ENCODE data around the gene NCKAP5.
"Not testable (repeated sequence)": the region's sequence is repeated elsewhere in the genome, so short reads cannot be mapped to it uniquely, and the experiment has no call there.

Gene NCKAP5

GRCh38 chr2:132875193-132875592 lies 693.1 kb downstream of the NCKAP5 start:
- DNase-seq (ENCODE audit: low spot score), result no peak

DNA sequence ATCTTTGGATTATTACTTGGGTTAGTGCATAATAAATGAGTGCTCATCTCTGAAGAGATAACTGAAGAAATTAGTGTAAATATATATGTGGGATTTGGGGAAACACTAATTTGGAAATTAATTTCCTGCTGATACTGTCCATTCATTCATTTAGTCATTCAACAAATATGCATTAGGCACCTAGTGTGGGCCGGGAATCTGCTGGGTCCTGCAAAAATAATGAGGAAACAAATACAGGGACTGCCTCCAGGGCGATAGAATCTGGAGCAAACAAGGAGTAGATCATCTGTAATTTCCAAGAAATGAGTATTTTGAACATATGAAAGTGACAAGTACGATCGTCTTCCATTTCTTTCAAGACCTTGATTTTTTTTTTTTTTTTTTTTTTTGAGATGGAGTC lies 694.5 kb downstream of the NCKAP5 start:
- no peak for DNase-seq (ENCODE audit: low spot score)

DNA sequence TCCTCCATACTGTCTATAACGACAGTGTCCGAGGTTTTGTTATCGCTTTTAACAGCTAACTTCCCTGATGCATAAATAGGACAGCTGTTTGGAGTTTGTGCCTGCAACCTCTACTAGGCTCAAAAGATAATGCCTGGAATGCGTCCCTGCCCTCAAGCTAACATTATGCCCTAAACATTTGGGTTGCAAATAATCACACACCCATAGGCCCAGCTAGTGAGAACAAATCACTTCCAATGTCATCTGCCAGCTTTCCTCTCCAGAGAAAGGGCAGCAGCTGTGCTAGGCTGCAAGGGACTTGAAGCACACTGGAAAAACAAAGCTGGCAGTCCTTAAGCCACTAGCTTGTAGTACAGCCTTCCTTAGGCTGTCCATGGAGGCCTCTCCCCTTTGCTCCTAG lies 696.4 kb downstream of the NCKAP5 start:
- DNase-seq (ENCODE audit: low spot score), result no peak

DNA sequence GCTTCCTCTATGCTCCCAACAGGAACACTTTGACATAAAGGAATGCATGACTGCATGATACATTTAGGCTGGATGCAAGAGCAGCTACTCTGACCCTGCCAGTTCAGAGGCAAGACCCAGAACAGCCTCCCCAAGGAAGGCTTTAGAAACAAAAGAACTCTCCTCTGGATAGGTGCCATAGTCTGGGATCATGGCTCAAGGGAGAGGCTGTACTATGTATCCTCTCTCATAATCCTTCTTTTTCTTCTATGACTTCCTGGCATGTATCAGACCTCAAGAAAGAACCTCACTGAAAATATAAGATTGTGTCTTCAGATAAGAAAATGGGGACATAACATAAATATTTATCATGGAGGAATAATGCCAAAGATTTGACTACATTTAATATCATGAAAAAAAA lies 704.3 kb downstream of the NCKAP5 start:
- DNase-seq (ENCODE audit: low spot score), result no peak

- no peak for DNase-seq (ENCODE audit: low spot score)
Measured at GRCh38 chr2:132860220-132860619, 708.0 kb downstream of the NCKAP5 start.

- DNase-seq (ENCODE audit: low spot score), result no peak
Measured at GRCh38 chr2:132859590-132859989, 708.7 kb downstream of the NCKAP5 start.

- no peak for DNase-seq (ENCODE audit: low spot score)
Measured at GRCh38 chr2:132857319-132857718, 710.9 kb downstream of the NCKAP5 start.

DNA sequence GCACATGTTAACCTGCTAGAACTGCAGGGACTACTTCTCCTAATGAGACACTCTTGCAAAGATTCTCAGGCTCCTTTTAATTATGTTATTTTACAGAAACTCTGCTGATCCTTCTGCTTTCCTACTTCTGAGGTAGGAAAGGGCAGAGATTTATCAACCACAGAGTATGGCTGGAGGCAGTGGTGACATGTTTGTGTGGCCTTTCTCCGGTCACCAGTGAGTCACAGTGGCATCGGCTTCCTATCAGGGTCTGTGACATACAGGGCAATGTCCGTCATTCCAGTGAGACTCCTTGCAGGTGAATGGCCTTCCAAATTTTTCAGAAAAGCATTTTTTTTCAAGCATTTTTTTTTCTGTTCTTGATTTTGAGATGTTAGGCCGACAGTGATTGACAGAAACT lies 717.6 kb downstream of the NCKAP5 start:
- no peak for DNase-seq (ENCODE audit: low spot score)

GRCh38 chr2:132849118-132849517 lies 719.1 kb downstream of the NCKAP5 start:
- no peak for DNase-seq (ENCODE audit: low spot score)

- no peak for DNase-seq (ENCODE audit: low spot score)
Measured at GRCh38 chr2:132845339-132845738, 722.9 kb downstream of the NCKAP5 start.

DNA sequence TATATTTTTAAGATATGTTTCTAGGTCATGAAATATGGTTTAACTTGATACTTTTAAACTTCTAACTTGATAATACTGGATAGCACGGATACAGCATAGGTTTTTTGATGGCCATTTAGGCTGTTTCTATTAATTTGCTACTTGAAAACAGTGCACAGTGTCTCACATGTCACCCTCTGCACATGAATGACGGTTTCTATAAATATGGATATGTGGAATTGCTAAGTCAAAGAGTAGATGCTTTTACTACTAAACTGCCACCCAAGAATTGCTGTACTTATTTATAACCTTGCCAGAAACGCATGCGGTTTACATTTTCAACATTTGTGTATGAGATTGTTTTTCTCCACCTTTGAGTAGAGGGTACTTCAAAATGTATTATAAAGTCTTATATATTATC lies 723.7 kb downstream of the NCKAP5 start:
- no peak for DNase-seq (ENCODE audit: low spot score)

DNA sequence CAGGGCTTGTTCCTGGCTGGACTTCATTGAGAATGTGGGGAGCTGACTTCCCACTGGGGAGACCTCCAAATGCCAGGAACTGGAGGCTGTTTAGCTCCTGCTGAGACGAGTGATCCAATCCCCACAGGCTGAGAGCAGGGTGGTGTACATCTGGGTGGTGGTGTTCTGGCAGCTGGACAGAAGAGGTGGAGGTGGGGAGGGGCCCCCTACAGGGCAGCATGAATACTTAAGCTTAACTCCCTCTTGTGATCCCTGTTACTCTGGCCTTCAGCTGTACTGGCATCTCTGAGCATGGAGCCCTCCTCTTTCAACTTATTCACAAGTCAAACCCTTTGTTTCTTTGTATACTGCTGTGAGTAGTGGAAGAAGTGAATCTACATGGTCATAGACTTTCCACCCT lies 730.5 kb downstream of the NCKAP5 start:
- no peak for DNase-seq (ENCODE audit: low spot score)

GRCh38 chr2:132830321-132830827 lies 737.9 kb downstream of the NCKAP5 start:
- no peak for DNase-seq (ENCODE audit: low spot score)

DNA sequence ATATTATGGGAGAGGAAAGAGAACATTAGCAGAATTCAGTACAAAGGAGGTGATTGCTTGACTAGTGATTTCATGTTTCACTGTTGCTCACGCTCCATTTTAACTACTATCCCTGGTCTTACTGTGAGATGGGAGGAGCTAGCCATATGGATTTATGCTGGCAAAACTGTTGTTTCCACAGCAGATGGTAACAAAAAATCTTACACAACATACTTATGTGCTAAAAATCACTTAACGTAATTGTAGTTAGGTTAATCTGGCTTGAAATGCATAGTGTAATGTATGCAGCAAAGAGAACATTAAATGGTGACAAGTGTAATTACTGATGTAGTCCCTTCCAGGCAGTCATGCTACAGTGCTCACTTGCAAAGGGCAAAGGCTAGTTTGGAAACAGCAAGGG lies 742.7 kb downstream of the NCKAP5 start:
- no peak for DNase-seq (ENCODE audit: low spot score)

GRCh38 chr2:132824716-132825115 lies 743.5 kb downstream of the NCKAP5 start:
- peak; percentile 3 for DNase-seq (ENCODE audit: low spot score)

- DNase-seq (ENCODE audit: low spot score), result no peak
Measured at GRCh38 chr2:132816234-132816633, 752.0 kb downstream of the NCKAP5 start.

DNA sequence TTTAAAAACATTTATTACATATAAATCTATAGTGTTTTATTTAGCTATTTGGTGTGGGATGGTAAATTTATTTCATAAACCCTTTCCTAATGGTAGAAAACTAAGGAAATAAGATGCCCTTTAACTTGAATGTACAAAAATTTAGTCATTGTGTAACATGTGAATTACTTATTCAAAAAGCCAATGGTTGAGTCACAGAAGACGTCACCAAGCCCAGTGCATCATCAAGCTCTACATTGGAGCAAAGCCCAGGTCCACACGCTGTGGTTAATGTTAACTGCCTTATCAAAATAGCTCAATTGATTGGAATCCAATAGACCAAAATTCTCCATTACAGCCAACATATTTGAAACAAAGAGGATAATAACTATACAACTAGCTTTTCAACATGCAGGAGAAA lies 752.7 kb downstream of the NCKAP5 start:
- DNase-seq (ENCODE audit: low spot score), result no peak

DNA sequence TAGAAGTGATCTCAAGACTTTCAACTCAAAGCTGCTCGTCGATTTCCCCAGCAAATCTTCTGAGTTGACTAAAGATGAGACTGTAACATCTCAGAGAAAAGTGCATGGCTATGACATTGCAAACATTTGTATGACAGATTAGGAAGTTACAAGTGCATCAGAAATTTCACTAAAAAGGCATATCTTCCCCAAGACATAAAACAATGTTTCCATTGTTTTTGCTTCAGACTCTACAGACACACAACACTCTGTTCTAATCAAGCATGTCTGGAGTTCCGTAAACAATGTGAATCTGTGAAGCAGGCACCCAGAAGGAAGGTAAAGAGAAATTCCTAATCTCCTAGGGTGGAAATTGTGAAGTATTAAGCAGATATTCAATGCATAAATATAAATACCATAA lies 753.6 kb downstream of the NCKAP5 start:
- no peak for DNase-seq (ENCODE audit: low spot score)

DNA sequence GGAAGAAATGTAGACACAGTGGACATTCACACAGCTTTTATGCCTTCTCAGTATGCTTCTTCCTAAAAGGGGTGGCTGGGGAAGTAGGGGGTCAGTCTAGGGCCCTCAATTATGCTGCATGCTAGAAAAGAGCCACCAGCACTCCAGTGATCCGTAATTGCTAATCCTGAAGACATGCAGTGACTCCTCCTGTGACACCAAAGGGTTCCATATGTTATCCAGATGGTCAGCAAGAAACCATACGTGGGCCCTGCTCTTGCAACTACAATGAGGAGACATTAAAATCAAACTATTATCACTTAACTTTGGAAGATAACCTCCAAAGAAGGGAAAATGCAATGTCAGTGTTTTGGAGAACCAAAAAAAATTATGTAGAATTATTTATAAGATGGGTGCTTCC lies 754.8 kb downstream of the NCKAP5 start:
- no peak for DNase-seq (ENCODE audit: low spot score)

DNA sequence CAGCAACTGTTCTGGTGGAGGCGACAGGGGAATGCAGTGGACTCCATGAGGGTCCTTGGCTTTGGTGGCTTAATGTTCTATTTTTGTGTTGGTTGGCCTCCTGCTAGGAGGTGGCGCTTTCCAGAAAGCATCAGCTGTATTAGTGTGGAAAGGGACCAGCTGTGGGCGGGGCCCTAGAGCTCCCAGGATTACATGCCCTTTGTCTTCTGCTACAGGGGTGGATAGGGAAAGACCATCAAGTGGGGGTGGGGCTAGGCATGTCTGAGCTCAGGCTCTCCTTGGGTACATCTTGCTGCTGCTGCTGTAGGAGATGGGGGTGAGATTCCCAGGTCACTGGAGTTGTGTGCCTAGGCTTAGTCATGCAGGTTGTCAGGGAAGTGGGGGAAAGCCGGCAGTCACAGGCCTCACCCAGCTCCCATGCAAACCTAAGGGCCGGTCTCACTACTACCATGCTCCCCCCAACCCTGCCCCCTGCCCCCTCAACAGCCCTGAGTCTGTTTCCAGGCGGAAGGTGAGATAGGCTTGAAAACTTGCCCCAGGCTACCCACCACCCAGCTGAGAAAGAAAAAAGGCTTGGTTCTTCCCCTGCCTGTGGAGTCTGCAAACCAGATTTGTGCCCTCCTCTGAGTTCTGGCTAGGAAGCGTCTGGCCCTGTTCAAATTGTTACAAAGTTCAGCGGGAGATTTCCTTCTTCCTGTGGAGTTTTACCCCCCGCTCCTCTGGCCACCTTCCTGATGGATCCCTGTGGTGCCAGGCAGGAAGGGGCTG lies 756.9 kb downstream of the NCKAP5 start:
- DNase-seq (ENCODE audit: low spot score), result no peak

DNA sequence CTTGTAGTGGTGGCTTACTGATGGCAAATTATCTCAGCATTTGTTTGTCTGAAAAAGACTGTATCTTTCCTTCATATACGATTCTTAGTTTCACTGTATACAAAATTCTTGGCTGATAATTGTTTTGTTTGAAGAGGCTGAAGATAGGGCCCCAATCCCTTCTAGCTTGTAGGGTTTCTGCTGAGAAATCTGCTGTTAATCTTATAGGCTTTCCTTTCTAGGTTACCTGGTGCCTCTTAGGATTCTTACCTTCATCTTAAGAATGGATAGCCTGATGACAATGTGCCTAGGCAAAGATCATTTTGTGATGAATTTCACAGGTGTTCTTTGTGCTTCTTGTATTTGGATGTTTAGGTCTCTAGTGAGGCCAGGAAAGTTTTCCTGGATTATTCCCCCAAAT lies 758.3 kb downstream of the NCKAP5 start:
- DNase-seq (ENCODE audit: low spot score), result not testable (repeated sequence)

- DNase-seq (ENCODE audit: low spot score), result peak; percentile 37
Measured at GRCh38 chr2:132804051-132804450, 764.2 kb downstream of the NCKAP5 start.

GRCh38 chr2:132798341-132798740 lies 769.9 kb downstream of the NCKAP5 start:
- no peak for DNase-seq (ENCODE audit: low spot score)

GRCh38 chr2:132797556-132797955 lies 770.7 kb downstream of the NCKAP5 start:
- no peak for DNase-seq (ENCODE audit: low spot score)

Data from SW480 (cell line).